GM18520 (cell line): ENCODE results near the gene SH3BP2.

ENCODE experiments used
- ATAC-seq: cut with Tn5 transposase; IDR thresholded peaks from one replicate; pipeline ENCODE4 v1.9.1; 2021; ENCODE audit not compliant: unreplicated experiment

Gene SH3BP2

GRCh38 chr4:2802618-2803531 is 10.0 kb downstream of the SH3BP2 start:
- no peak for ATAC-seq

DNA sequence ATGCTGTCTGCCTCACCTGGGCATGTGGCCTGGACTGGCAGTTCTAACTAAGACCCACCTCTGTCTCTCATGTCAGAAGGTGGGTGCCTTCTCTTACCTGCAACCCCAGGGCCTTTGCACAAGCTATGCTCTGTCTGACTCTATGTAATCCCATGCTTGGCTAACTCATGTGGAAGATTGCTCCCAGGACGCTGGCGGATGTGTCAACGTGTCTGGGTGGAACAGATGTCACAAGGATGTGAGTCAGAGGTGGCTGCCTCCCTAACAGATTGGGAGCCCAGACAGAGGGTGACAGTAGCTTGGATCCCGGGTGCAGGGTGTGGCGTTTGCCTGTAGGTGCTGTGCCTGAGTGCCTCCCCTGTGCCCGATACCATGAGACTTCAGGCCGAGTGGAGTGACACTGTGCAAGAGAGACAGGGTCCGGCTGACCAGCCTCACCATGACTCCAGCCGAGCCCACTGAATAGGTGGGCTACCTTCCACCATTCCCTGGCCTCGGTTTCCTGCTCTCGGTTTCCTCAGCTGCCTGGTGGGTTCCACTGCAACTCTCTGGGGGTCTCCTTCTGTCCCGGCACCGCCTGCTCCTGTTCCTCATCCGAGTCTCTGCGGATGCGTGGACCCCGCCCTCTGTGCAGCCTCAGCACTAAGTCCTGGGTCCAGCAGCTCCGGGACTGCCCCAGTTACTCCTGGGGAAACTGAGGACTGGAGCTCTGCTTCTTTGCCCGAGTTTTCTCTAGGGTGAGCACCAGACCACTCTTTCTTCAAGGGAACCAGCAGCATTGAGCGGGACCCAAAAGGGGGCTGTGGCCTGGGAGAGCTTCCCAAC is 11.0 kb downstream of the SH3BP2 start:
- no peak for ATAC-seq

GRCh38 chr4:2804449-2804972 is 11.6 kb downstream of the SH3BP2 start:
- no peak for ATAC-seq

DNA sequence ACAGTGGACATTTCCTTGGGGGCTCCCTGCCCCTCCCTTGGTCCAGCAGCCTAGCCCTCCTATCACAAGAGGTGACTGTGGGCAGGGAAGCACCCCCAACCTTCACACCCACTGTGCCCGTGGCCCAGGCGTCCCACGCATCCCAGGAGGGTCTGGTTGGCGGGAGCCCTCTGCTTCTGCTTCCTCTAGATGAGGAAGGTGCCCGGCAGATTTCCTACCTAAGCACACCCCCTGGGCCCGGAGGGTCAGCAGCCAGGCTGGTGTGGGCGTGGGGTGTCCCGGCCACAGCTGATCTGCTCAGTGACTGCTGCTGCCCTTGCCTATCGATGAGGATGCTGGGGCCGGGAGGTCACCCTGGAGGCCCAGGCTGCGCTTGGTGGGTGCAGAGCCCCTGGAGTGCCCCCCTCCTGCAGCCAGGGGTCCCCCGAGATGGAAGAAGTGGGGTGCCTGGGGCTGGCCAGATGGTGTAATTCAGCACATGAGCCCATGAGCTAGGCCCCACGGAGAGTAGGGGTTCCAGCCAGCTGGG is 12.2 kb downstream of the SH3BP2 start:
- ATAC-seq, result no peak

DNA sequence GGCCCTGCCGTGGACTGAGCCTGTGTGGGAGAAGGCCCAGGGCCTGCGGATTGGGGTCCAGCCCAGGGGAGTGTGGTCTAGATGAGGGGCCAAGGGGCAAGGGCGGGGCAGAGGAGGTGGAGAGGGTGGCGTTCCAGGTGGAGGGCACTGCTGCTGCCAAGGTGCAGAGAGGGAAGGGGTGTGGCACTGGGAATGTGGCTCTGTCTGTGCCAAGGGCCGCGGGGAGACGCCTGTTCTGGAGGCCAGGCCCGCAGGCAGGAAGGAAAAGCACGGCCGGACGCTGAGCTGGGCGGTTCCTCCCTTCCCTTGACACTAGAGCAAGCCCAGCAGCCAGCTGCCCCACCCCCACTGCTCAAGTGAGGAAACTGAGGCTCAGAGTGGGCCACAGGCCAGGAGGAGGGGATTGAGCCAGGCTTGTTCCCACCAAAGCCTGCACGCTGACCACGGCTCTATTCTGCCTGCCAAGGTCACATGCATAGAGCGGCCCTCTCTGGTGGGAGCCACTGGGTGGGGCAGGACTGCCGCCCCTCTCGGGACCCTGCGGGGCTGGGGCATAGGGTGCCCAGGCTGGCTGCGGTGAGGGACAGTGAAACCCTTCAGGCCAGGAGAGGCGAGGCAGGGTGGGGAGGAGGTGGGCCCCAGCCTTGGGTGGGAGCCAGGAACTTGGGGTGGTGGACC is 13.0 kb downstream of the SH3BP2 start:
- ATAC-seq, result no peak

DNA sequence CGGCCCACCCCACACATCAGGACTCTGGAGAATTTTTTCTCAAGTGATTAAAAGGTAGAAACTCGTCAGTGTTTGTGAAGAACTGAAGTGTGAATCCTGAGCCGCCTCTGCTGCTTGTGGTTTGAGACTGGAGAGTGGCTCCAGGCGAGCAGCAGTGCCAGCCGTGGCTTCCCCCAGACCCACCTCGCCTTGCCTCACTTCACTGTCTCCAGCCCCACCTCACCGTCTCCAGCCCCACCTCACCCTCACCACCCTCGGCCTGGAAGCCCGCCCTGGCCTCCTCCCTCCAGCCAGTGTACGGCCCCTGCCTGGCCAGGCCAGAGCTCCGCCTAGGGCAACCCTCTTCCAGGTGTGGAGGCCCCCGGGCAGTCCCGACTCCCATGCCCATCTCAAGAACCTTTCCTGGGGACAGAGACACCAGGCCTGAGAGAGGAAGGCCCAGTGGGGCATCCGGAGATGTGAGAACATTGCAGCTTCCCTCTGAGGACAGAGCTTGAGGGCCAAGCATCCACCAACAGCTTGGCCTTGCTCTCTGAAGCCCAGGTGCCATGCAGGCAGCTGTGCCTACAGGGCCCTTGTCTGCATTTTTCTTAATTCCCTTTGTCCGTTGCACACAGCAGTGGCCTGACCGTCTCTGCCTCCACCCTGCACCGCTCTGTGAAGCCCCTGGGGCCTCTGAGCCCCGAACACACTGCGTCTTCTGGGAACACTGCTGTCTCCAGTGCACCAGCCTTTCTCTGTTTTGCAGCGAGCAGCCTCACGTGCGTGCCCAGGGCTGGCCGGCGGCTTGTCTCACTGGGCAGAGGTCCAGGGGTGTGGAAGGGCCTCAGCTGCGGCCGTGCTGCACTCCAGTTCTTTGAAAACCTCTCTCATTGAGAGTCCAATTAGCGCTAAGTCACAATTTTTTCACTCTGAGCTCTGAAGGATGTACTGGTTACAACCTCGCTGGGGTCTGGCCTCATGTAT is 13.8 kb downstream of the SH3BP2 start:
- no peak for ATAC-seq

DNA sequence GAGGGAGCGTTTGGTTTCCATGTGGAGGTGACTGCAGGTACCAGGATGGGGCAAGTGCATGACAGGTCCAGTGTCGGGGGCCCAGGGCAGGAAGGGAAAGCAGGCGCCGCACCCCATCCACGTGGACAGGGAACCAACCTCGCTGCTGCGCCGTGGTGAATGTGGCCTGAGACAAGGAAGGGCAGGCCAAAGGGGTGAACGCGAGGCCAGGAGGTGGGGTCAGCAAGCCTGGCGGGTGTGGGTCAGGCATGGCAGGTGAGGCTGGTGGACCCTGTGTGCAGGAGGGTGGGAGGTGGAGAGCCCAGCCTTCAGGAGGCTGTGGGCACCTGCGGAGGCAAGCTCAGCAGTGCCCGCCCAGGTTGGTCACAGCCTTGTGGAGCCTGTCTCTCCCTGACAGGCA is 14.7 kb downstream of the SH3BP2 start:
- ATAC-seq, result no peak

DNA sequence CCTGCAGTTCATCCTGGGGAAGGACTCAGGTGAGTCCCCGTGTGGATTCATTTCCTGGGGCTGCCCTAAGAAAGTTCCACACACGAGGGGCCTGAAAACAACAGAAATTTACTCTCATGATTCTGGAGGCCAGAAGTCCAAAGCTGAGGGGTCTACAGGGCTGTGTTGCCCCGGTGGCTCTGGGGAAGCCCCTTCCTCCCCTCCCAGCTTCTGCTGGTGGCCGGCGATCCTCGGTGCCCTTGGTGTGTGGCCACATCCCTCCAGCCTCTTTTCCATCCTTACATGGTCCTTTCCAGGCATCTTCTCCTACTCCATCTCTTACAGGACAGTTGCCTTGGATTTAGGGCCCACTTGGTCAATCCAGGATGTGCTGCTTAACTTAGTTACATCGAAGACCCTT is 15.1 kb downstream of the SH3BP2 start:
- ATAC-seq, result no peak

- ATAC-seq, result no peak
Observed at GRCh38 chr4:2809610-2810180, 16.8 kb downstream of the SH3BP2 start.

GRCh38 chr4:2810388-2810787 is 17.5 kb downstream of the SH3BP2 start:
- no peak for ATAC-seq

GRCh38 chr4:2811830-2812611 is 19.1 kb downstream of the SH3BP2 start:
- ATAC-seq, result peak; percentile 43

- ATAC-seq, result no peak
Observed at GRCh38 chr4:2812612-2813354, 19.9 kb downstream of the SH3BP2 start.

DNA sequence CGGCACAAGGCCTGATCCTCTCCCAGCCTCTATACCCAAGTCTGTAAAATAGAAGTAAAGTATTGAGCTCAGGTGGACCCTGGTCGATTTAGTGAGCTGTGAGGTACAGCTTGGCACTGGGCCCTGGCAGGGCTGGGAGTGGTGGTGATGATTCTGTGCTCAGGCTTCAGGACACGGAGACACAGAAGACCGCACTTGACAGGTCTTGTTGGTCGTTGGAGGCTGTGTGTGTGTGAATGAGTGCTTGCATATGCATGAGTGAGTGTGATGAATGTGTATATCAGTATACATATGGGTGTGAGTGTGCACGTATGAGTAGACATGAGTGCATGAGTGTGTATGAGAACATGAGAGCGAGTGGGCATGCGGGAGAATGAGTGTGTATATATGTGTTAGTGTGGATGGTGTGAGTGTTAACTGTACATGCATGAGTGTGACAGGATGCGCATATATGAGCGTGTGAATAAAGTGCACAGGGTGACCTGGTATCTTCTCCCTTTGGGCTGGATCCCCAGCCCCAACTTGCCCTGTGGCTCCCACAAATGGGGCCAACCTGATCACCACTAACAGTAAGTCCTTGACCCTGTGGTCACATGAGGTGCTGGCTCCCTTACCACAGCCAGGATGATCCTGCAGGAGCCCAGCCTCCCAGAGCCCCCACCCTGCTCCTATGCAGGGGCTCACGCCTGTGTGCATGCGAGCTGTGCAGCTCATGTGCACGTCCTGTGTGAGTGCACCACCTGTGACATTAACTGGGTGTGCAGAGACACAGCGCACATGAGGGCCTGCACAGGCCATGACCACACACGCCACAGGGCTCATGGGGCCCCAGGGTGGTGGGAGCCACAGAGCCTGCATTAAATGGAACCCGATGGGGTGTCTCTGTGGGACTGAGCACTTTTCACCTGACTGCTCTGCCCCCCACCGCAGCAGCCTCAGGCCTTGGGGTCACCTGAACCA is 20.8 kb downstream of the SH3BP2 start:
- no peak for ATAC-seq

- no peak for ATAC-seq
Observed at GRCh38 chr4:2814627-2815270, 21.9 kb downstream of the SH3BP2 start.

DNA sequence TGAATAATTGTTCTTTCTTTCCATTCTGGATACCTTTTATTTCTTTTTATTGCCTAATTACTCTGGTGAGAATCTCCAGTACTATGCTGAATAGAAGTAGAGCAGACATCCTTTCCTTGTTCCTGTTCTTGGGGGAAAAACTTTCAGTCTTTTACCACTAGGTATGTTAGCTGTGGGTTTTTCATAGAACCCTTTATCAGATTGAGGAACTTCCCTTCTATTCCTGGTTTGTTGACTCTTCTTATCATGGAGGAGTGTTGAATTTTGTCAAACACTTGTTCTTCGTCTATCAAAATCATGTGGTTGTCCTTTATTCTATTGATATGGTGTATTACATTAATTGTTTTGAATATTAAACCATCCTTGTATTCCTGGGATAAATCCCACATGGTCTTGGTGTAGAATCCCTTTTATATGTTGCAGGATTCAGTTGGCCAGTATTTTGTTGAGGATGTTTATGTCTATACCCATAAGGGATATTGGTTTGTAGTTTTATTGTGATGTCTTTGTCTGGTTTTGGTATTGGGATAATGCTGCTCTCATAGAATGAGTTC is 23.6 kb downstream of the SH3BP2 start:
- ATAC-seq, result no peak

DNA sequence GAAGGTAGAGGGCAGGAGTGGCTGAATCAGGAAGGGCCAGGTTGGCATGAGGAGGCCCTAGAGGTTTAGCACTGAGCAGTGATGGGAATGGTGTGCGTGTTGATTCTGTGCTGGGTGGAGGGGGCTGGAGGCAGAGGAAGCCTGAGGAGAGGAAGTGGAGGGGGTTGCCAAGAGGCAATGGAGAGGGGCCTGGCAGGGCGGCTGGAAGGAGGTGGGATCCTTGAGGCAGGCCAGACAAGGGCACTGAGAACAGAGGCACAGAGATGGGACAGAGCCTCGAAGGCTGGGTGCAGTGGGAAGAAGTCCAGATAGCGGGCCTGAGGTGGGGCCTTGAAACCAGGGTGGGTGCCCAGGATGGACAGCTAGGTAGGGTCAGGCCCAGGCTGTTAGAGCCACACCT is 24.3 kb downstream of the SH3BP2 start:
- ATAC-seq, result no peak
